HepG2 (cell line): ENCODE measurements around the gene CBX2. TPM values are rescaled to one million over a fixed set of nuclear protein-coding genes. Genes with fewer than 3 reads are reported as not detected.

Experiments used
- ATRX ChIP-seq: sonication (generic); formaldehyde crosslinking; IDR thresholded peaks from 2 replicates; pipeline ENCODE4 v1.4.0; 2020; ENCODE audit warnings: missing genetic modification reagents, borderline replicate concordance
- CBX1 ChIP-seq: IDR thresholded peaks from one replicate; pipeline ENCODE4 v1.6.1; 2016; ENCODE audit warnings: antibody characterized with exemption, low read depth
- DPF2 ChIP-seq: sonication (generic); formaldehyde crosslinking; IDR thresholded peaks from 2 replicates; pipeline ENCODE4 v1.4.0; 2020; ENCODE audit warnings: mild to moderate bottlenecking, low read depth, missing genetic modification reagents, borderline replicate concordance
- ELF1 ChIP-seq: sonication (generic); formaldehyde crosslinking; IDR thresholded peaks from 2 replicates; pipeline ENCODE4 v1.4.0; 2020; ENCODE audit warnings: missing genetic modification reagents
- HNF4A ChIP-seq: sonication (generic); formaldehyde crosslinking; IDR thresholded peaks from 2 replicates; pipeline ENCODE4 v1.4.0; 2020; ENCODE audit warnings: missing genetic modification reagents
- MBD4 ChIP-seq: IDR thresholded peaks from 2 replicates; pipeline ENCODE4 v1.6.1; 2012; ENCODE audit warnings: low read length, inconsistent platforms, borderline replicate concordance
- MEF2D ChIP-seq: sonication (generic); formaldehyde crosslinking; IDR thresholded peaks from 2 replicates; pipeline ENCODE4 v1.5.1; 2020; ENCODE audit warnings: mild to moderate bottlenecking, missing genetic modification reagents
- NCOA2 ChIP-seq: sonication (generic); formaldehyde crosslinking; IDR thresholded peaks from 2 replicates; pipeline ENCODE4 v1.8.0; 2022; ENCODE audit warnings: inconsistent platforms
- REL ChIP-seq: sonication (generic); formaldehyde crosslinking; conservative IDR thresholded peaks from 2 replicates; pipeline ENCODE4 v1.8.0; 2022; ENCODE audit warnings: mild to moderate bottlenecking, missing genetic modification reagents, moderate library complexity
- REXO4 ChIP-seq: sonication (generic); formaldehyde crosslinking; IDR thresholded peaks from 2 replicates; pipeline ENCODE4 v1.8.0; 2022; ENCODE audit warnings: missing genetic modification reagents, mild to moderate bottlenecking, borderline replicate concordance
- SALL1 ChIP-seq: sonication (generic); formaldehyde crosslinking; IDR thresholded peaks from 2 replicates; pipeline ENCODE4 v1.8.0; 2022; ENCODE audit warnings: mild to moderate bottlenecking, missing genetic modification reagents
- ZKSCAN8 ChIP-seq: IDR thresholded peaks from 2 replicates; pipeline ENCODE4 v1.6.1; 2016; ENCODE audit warnings: borderline replicate concordance, missing genetic modification reagents, missing compliant biosample characterization
- ZNF205 ChIP-seq: IDR thresholded peaks from 2 replicates; pipeline ENCODE4 v1.6.1; 2018; ENCODE audit warnings: missing biosample characterization, missing genetic modification reagents
- ZNF281 ChIP-seq: sonication (generic); formaldehyde crosslinking; IDR thresholded peaks from 2 replicates; pipeline ENCODE4 v1.4.0; 2020; ENCODE audit warnings: missing genetic modification reagents, borderline replicate concordance
- ZNF350 ChIP-seq: sonication (generic); formaldehyde crosslinking; IDR thresholded peaks from 2 replicates; pipeline ENCODE4 v1.4.0; 2020; ENCODE audit warnings: mild to moderate bottlenecking, low read depth, missing genetic modification reagents, borderline replicate concordance
- ZNF414 ChIP-seq: sonication (generic); formaldehyde crosslinking; IDR thresholded peaks from 2 replicates; pipeline ENCODE4 v1.5.0; 2020; ENCODE audit warnings: missing genetic modification reagents
- ZNF468 ChIP-seq: sonication (generic); formaldehyde crosslinking; IDR thresholded peaks from 2 replicates; pipeline ENCODE4 v1.8.0; 2022; ENCODE audit warnings: mild to moderate bottlenecking, moderate library complexity, missing genetic modification reagents
- ZNF547 ChIP-seq: sonication (generic); formaldehyde crosslinking; IDR thresholded peaks from 2 replicates; pipeline ENCODE4 v1.5.1; 2020; ENCODE audit warnings: mild to moderate bottlenecking, missing genetic modification reagents
- ZNF746 ChIP-seq: sonication (generic); formaldehyde crosslinking; IDR thresholded peaks from 2 replicates; pipeline ENCODE4 v1.8.0; 2022; ENCODE audit warnings: mild to moderate bottlenecking, missing genetic modification reagents
- polyA plus RNA-seq, 8 experiments: library from polyadenylated mRNA; depleted of rRNA in 3 of 8; stranded (reverse) in 7 of 8; unstranded in 1 of 8; fragments of >200 nt; fragmentation: Illumina TruSeq in 4 of 8; extraction: Trizol in 4 of 8; gene quantifications; 2 replicates each; pipeline versions ENCODE4 v1.2.1 to v1.2.3, GENCODE V29; 2011 to 2016; ENCODE audit warnings: low read depth in 4 of 8, missing spikeins in 1 of 8, mixed read lengths in 1 of 8; ENCODE audit not compliant: insufficient read depth in 1 of 8
- total RNA-seq, 5 experiments: library from RNA; depleted of rRNA; stranded (reverse); fragments of >200 nt; fragmentation: Illumina TruSeq; extraction: Trizol; gene quantifications; 2 replicates each; pipeline ENCODE4 v1.2.3, GENCODE V29; 2016; ENCODE audit warnings: low read depth in 1 of 5
- TF ChIP-seq, protein P1 (sequence below): sonication (generic); formaldehyde crosslinking; IDR thresholded peaks from 2 replicates; pipeline ENCODE4 v1.5.0; 2020; ENCODE audit warnings: missing genetic modification reagents
- TF ChIP-seq, protein P2 (sequence below): sonication (generic); formaldehyde crosslinking; IDR thresholded peaks from 2 replicates; pipeline ENCODE4 v1.8.1; 2023; ENCODE audit warnings: mild to moderate bottlenecking, missing genetic modification reagents
- TF ChIP-seq, protein P3 (sequence below): sonication (generic); formaldehyde crosslinking; IDR thresholded peaks from 2 replicates; pipeline ENCODE4 v1.4.0; 2020; ENCODE audit warnings: missing genetic modification reagents, mild to moderate bottlenecking, borderline replicate concordance

The CBX2 gene
- total and polyA plus RNA-seq, 2 of the 13 experiments (the other 11 are each of a cell fraction or from before 2014, with no cell fraction given): 14.5 to 31.1 TPM

DNA sequence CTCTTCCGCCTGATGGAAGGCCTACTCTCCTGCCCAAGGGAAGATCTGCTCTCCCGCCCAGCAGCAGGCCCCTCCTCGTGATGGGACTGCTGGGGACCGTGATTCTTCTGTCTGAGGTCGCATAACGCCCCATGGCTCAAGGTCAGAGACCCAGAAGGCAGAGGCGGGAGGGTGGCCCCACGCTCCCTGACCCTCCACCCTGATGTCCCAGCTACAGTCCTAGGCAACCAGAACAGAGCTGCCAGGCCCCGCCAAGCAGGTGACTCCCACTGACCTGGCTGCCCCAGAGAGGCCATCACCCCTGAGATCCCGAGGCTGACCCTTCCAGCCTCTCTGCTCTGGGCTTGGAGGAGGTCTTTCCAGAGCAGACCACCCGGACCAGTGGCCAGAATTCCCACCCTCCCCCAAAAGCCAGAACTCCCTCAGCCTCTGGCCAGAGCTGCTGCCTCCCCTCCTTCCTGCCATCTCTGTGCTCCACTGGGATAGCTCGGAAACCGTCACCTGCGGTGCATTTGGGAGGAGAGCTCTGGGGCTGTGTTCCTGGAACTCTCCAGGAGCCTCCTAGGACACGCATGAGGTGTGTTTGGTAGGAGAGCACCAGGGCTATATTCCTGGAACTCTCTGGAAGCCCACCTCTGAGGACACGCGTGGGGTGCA, 39.9 kb upstream of the CBX2 start (continued):
- no peak for TF ChIP-seq ZNF468 (CRISPR knock-in tag)
- TF ChIP-seq MEF2D: no peak
- TF ChIP-seq ZNF746: no peak
- 0 out of 2 replicates have a peak, but pooled peaks have one; percentile 31 for TF ChIP-seq ZNF414 (CRISPR knock-in tag)
- no peak for TF ChIP-seq CBX1
- TF ChIP-seq DPF2 (CRISPR knock-in tag): no peak
- 0 out of 2 replicates have a peak, but pooled peaks have one; percentile 39 for TF ChIP-seq ZNF547 (CRISPR knock-in tag)
- no peak for TF ChIP-seq ELF1
- peak; percentile 54; the same call in 1 of the 2 replicates for TF ChIP-seq HNF4A (CRISPR knock-in tag)
- 0 out of 2 replicates have a peak, but pooled peaks have one; percentile 8 for TF ChIP-seq NCOA2 (CRISPR knock-in tag)
- TF ChIP-seq ZNF350 (CRISPR knock-in tag): 0 out of 2 replicates have a peak, but pooled peaks have one; percentile 6
- peak; percentile 13; the same call in 1 of the 2 replicates for TF ChIP-seq ZNF281 (CRISPR knock-in tag)
- no peak for TF ChIP-seq REL (CRISPR knock-in tag)
- 0 out of 2 replicates have a peak, but pooled peaks have one; percentile 28 for TF ChIP-seq ZNF205 (CRISPR knock-in tag)
- no peak for TF ChIP-seq REXO4 (CRISPR knock-in tag)
- TF ChIP-seq, protein P1, sequence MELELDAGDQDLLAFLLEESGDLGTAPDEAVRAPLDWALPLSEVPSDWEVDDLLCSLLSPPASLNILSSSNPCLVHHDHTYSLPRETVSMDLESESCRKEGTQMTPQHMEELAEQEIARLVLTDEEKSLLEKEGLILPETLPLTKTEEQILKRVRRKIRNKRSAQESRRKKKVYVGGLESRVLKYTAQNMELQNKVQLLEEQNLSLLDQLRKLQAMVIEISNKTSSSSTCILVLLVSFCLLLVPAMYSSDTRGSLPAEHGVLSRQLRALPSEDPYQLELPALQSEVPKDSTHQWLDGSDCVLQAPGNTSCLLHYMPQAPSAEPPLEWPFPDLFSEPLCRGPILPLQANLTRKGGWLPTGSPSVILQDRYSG (CRISPR knock-in tag): no peak
- no peak for TF ChIP-seq MBD4
- TF ChIP-seq, protein P2, sequence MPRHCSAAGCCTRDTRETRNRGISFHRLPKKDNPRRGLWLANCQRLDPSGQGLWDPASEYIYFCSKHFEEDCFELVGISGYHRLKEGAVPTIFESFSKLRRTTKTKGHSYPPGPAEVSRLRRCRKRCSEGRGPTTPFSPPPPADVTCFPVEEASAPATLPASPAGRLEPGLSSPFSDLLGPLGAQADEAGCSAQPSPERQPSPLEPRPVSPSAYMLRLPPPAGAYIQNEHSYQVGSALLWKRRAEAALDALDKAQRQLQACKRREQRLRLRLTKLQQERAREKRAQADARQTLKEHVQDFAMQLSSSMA (CRISPR knock-in tag): no peak
- TF ChIP-seq SALL1 (CRISPR knock-in tag): no peak; the same call in 1 of the 2 replicates
- TF ChIP-seq, protein P3, sequence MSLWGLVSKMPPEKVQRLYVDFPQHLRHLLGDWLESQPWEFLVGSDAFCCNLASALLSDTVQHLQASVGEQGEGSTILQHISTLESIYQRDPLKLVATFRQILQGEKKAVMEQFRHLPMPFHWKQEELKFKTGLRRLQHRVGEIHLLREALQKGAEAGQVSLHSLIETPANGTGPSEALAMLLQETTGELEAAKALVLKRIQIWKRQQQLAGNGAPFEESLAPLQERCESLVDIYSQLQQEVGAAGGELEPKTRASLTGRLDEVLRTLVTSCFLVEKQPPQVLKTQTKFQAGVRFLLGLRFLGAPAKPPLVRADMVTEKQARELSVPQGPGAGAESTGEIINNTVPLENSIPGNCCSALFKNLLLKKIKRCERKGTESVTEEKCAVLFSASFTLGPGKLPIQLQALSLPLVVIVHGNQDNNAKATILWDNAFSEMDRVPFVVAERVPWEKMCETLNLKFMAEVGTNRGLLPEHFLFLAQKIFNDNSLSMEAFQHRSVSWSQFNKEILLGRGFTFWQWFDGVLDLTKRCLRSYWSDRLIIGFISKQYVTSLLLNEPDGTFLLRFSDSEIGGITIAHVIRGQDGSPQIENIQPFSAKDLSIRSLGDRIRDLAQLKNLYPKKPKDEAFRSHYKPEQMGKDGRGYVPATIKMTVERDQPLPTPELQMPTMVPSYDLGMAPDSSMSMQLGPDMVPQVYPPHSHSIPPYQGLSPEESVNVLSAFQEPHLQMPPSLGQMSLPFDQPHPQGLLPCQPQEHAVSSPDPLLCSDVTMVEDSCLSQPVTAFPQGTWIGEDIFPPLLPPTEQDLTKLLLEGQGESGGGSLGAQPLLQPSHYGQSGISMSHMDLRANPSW (CRISPR knock-in tag): no peak
- no peak for TF ChIP-seq ZKSCAN8 (CRISPR knock-in tag)
- TF ChIP-seq ATRX (CRISPR knock-in tag): no peak
